HepG2 (cell line): ENCODE results near the gene MVK. TPM values are rescaled to one million over a fixed set of nuclear protein-coding genes. Genes with fewer than 3 reads are reported as not detected.
A peak's percentile ranks its signal among the peaks of the same experiment; 100 is the strongest.

Experiments
- CBFB ChIP-seq: sonication (generic); formaldehyde crosslinking; IDR thresholded peaks from 2 replicates; pipeline ENCODE4 v1.4.0; 2020; ENCODE audit warnings: missing genetic modification reagents
- CCDC6 ChIP-seq: sonication (generic); formaldehyde crosslinking; IDR thresholded peaks from 2 replicates; pipeline ENCODE4 v1.8.1; 2022; ENCODE audit warnings: mild to moderate bottlenecking, missing genetic modification reagents, moderate library complexity
- FOXK2 ChIP-seq: fragments of 450-650 bp; IDR thresholded peaks from 2 replicates; pipeline ENCODE4 v1.6.1; 2016
- IRX3 ChIP-seq: sonication (generic); formaldehyde crosslinking; IDR thresholded peaks from 2 replicates; pipeline ENCODE4 v1.8.1; 2023; ENCODE audit warnings: mild to moderate bottlenecking, low read depth, missing genetic modification reagents, borderline replicate concordance
- PHF20 ChIP-seq: sonication (generic); formaldehyde crosslinking; IDR thresholded peaks from 2 replicates; pipeline ENCODE4 v1.5.0; 2020; ENCODE audit warnings: mild to moderate bottlenecking, missing genetic modification reagents
- PHF8 ChIP-seq: sonication (generic); formaldehyde crosslinking; IDR thresholded peaks from 2 replicates; pipeline ENCODE4 v1.5.0; 2020; ENCODE audit warnings: missing genetic modification reagents
- PITX1 ChIP-seq: sonication (generic); formaldehyde crosslinking; IDR thresholded peaks from 2 replicates; pipeline ENCODE4 v1.5.1; 2020; ENCODE audit warnings: mild to moderate bottlenecking, missing genetic modification reagents
- SOX6 ChIP-seq, 2 experiments: fragments of 450-650 bp in 1 of 2; sonication (generic) in 1 of 2; formaldehyde crosslinking in 1 of 2; IDR thresholded peaks; 2 replicates each; pipeline versions ENCODE4 v1.4.0 to v1.6.1; 2017 to 2020; ENCODE audit warnings: antibody characterized with exemption in 1 of 2, mild to moderate bottlenecking in 1 of 2, missing genetic modification reagents in 1 of 2
- TCF7 ChIP-seq: sonication (generic); IDR thresholded peaks from 2 replicates; pipeline ENCODE4 v1.6.1; 2016; ENCODE audit warnings: antibody characterized with exemption, low read depth
- YEATS4 ChIP-seq: sonication (generic); formaldehyde crosslinking; IDR thresholded peaks from 2 replicates; pipeline ENCODE4 v1.4.0; 2020; ENCODE audit warnings: missing genetic modification reagents, borderline replicate concordance
- ZNF572 ChIP-seq: sonication (generic); formaldehyde crosslinking; IDR thresholded peaks from 2 replicates; pipeline ENCODE4 v1.5.1; 2020; ENCODE audit warnings: mild to moderate bottlenecking, missing genetic modification reagents
- ZNF879 ChIP-seq: sonication (generic); formaldehyde crosslinking; IDR thresholded peaks from 2 replicates; pipeline ENCODE4 v1.8.1; 2023; ENCODE audit warnings: missing genetic modification reagents
- ZNF891 ChIP-seq: sonication (generic); formaldehyde crosslinking; IDR thresholded peaks from 2 replicates; pipeline ENCODE4 v1.5.0; 2020; ENCODE audit warnings: mild to moderate bottlenecking, missing genetic modification reagents
- polyA plus RNA-seq, 8 experiments: library from polyadenylated mRNA; depleted of rRNA in 3 of 8; stranded (reverse) in 7 of 8; unstranded in 1 of 8; fragments of >200 nt; fragmentation: Illumina TruSeq in 4 of 8; extraction: Trizol in 4 of 8; gene quantifications; 2 replicates each; pipeline versions ENCODE4 v1.2.1 to v1.2.3, GENCODE V29; 2011 to 2016; ENCODE audit warnings: low read depth in 4 of 8, missing spikeins in 1 of 8, mixed read lengths in 1 of 8; ENCODE audit not compliant: insufficient read depth in 1 of 8
- total RNA-seq, 5 experiments: library from RNA; depleted of rRNA; stranded (reverse); fragments of >200 nt; fragmentation: Illumina TruSeq; extraction: Trizol; gene quantifications; 2 replicates each; pipeline ENCODE4 v1.2.3, GENCODE V29; 2016; ENCODE audit warnings: low read depth in 1 of 5
- TF ChIP-seq, protein P1 (sequence below): sonication (generic); formaldehyde crosslinking; IDR thresholded peaks from 2 replicates; pipeline ENCODE4 v1.4.0; 2020; ENCODE audit warnings: low read depth, missing genetic modification reagents
- TF ChIP-seq, protein P2 (sequence below): sonication (generic); formaldehyde crosslinking; IDR thresholded peaks from 2 replicates; pipeline ENCODE4 v1.5.1; 2020; ENCODE audit warnings: mild to moderate bottlenecking, missing genetic modification reagents, moderate library complexity
- TF ChIP-seq, protein P3 (sequence below): sonication (generic); IDR thresholded peaks from 2 replicates; pipeline ENCODE4 v1.6.1; 2016; ENCODE audit warnings: low read depth, borderline replicate concordance
- TF ChIP-seq, protein P4 (sequence below): sonication (generic); formaldehyde crosslinking; IDR thresholded peaks from 2 replicates; pipeline ENCODE4 v1.8.1; 2023; ENCODE audit warnings: missing genetic modification reagents, mild to moderate bottlenecking, borderline replicate concordance

MVK gene
- total and polyA plus RNA-seq, 2 of the 13 experiments (the other 11 are each of a cell fraction or from before 2014, with no cell fraction given), result 11.6 to 66.9 TPM

DNA sequence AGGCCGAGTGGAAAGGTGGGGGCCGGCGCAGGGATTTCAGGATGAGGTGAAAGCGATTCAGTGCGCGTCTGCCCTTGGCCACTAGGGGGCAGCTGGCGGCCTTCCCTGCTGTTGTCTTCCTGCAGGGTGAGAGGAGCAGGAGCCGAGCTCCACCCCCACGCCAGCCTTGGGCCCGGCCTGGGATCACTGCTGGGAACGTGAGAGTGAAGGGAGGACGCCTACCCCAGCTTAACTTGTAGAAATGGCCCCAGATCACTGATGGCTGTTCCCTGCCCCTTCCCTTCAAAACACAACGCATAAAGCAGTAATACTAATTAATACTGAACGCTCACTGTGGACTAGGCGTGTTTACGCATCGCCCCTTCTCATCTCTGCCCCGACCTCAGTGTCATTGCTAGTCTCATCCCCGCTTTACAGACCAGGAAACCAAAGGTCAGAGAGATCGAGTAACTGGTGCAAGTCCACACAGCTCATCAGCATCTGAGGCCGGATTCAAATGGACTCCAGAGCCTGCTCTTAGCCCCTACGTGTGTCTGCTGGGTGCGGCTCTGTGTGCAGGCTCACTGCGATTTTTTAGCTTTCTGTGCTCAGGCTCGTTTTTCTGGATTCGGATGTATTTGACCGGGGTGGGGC is 24.3 kb downstream of the MVK start (continued):
- TF ChIP-seq, protein P1, sequence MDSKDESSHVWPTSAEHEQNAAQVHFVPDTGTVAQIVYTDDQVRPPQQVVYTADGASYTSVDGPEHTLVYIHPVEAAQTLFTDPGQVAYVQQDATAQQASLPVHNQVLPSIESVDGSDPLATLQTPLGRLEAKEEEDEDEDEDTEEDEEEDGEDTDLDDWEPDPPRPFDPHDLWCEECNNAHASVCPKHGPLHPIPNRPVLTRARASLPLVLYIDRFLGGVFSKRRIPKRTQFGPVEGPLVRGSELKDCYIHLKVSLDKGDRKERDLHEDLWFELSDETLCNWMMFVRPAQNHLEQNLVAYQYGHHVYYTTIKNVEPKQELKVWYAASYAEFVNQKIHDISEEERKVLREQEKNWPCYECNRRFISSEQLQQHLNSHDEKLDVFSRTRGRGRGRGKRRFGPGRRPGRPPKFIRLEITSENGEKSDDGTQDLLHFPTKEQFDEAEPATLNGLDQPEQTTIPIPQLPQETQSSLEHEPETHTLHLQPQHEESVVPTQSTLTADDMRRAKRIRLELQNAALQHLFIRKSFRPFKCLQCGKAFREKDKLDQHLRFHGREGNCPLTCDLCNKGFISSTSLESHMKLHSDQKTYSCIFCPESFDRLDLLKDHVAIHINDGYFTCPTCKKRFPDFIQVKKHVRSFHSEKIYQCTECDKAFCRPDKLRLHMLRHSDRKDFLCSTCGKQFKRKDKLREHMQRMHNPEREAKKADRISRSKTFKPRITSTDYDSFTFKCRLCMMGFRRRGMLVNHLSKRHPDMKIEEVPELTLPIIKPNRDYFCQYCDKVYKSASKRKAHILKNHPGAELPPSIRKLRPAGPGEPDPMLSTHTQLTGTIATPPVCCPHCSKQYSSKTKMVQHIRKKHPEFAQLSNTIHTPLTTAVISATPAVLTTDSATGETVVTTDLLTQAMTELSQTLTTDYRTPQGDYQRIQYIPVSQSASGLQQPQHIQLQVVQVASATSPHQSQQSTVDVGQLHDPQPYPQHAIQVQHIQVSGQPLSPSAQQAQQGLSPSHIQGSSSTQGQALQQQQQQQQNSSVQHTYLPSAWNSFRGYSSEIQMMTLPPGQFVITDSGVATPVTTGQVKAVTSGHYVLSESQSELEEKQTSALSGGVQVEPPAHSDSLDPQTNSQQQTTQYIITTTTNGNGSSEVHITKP, result peak; percentile 78; the same call in 1 of the 2 replicates
- TF ChIP-seq YEATS4 (CRISPR knock-in tag), result no peak
- no peak for TF ChIP-seq ZNF879
- peak; percentile 36; the same call in 1 of the 2 replicates for TF ChIP-seq ZNF891 (CRISPR knock-in tag)
- TF ChIP-seq PITX1 (CRISPR knock-in tag), result no peak
- TF ChIP-seq PHF8 (CRISPR knock-in tag), result no peak
- TF ChIP-seq, protein P2, sequence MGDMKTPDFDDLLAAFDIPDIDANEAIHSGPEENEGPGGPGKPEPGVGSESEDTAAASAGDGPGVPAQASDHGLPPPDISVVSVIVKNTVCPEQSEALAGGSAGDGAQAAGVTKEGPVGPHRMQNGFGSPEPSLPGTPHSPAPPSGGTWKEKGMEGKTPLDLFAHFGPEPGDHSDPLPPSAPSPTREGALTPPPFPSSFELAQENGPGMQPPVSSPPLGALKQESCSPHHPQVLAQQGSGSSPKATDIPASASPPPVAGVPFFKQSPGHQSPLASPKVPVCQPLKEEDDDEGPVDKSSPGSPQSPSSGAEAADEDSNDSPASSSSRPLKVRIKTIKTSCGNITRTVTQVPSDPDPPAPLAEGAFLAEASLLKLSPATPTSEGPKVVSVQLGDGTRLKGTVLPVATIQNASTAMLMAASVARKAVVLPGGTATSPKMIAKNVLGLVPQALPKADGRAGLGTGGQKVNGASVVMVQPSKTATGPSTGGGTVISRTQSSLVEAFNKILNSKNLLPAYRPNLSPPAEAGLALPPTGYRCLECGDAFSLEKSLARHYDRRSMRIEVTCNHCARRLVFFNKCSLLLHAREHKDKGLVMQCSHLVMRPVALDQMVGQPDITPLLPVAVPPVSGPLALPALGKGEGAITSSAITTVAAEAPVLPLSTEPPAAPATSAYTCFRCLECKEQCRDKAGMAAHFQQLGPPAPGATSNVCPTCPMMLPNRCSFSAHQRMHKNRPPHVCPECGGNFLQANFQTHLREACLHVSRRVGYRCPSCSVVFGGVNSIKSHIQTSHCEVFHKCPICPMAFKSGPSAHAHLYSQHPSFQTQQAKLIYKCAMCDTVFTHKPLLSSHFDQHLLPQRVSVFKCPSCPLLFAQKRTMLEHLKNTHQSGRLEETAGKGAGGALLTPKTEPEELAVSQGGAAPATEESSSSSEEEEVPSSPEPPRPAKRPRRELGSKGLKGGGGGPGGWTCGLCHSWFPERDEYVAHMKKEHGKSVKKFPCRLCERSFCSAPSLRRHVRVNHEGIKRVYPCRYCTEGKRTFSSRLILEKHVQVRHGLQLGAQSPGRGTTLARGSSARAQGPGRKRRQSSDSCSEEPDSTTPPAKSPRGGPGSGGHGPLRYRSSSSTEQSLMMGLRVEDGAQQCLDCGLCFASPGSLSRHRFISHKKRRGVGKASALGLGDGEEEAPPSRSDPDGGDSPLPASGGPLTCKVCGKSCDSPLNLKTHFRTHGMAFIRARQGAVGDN (CRISPR knock-in tag), result peak; percentile 58
- TF ChIP-seq IRX3, result peak; percentile 53; the same call in 1 of the 2 replicates
- TF ChIP-seq FOXK2, result peak; percentile 35; the same call in 1 of the 2 replicates
- TF ChIP-seq, protein P3, sequence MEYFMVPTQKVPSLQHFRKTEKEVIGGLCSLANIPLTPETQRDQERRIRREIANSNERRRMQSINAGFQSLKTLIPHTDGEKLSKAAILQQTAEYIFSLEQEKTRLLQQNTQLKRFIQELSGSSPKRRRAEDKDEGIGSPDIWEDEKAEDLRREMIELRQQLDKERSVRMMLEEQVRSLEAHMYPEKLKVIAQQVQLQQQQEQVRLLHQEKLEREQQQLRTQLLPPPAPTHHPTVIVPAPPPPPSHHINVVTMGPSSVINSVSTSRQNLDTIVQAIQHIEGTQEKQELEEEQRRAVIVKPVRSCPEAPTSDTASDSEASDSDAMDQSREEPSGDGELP, result no peak
- peak; percentile 67; the same call in 1 of the 2 replicates for TF ChIP-seq CCDC6 (CRISPR knock-in tag)
- no peak for TF ChIP-seq SOX6 (IDR thresholded peaks at IDR 0.05)
- TF ChIP-seq SOX6 (CRISPR knock-in tag; IDR thresholded peaks at IDR 0.05), result peak; percentile 7; the same call in 1 of the 2 replicates
- TF ChIP-seq ZNF572 (CRISPR knock-in tag), result no peak
- TF ChIP-seq, protein P4, sequence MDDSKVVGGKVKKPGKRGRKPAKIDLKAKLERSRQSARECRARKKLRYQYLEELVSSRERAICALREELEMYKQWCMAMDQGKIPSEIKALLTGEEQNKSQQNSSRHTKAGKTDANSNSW (CRISPR knock-in tag), result no peak
- TF ChIP-seq TCF7, result no peak
- TF ChIP-seq CBFB (CRISPR knock-in tag), result no peak; the same call in 1 of the 2 replicates
- TF ChIP-seq PHF20 (CRISPR knock-in tag), result no peak
